Thymus (tissue), 11 donors: ENCODE results near the gene BTN3A1. TPM values are rescaled to one million over a fixed set of nuclear protein-coding genes. Genes with fewer than 3 reads are reported as not detected.

Source experiments
- DNase-seq, 9 donors: peaks; one replicate each; pipeline ENCODE4 v3.0.0-alpha.2; 2013; ENCODE audit warnings: low spot score in 9 of 9, low read depth in 6 of 9, missing footprints in 1 of 9
- H3K27ac ChIP-seq, 2 donors: one replicate each; pipeline ENCODE4 v1.5.1; 2013; ENCODE audit warnings: control low read depth in 1 of 2, low read depth in 1 of 2, low read length in 1 of 2, mild to moderate bottlenecking in 1 of 2, moderate library complexity in 1 of 2
- H3K27me3 ChIP-seq, 2 donors: one replicate each; pipeline ENCODE4 v1.5.1; 2013; ENCODE audit warnings: low read length in 1 of 2; ENCODE audit not compliant: control insufficient read depth in 2 of 2, insufficient read depth in 1 of 2
- H3K36me3 ChIP-seq, 2 donors: one replicate each; pipeline ENCODE4 v1.5.1; 2013; ENCODE audit warnings: low read length in 1 of 2, mild to moderate bottlenecking in 1 of 2, moderate library complexity in 1 of 2; ENCODE audit not compliant: control insufficient read depth in 2 of 2, insufficient read depth in 2 of 2
- H3K4me1 ChIP-seq, 2 donors: one replicate each; pipeline ENCODE4 v1.5.1; 2013; ENCODE audit warnings: low read length in 2 of 2; ENCODE audit not compliant: control insufficient read depth in 2 of 2, insufficient read depth in 2 of 2
- H3K4me3 ChIP-seq, 2 donors: one replicate each; pipeline ENCODE4 v1.5.1; 2013; ENCODE audit warnings: low read length in 2 of 2, control low read depth in 1 of 2, mild to moderate bottlenecking in 1 of 2
- H3K9me3 ChIP-seq, 2 donors: one replicate each; pipeline ENCODE4 v1.5.1; 2013; ENCODE audit warnings: low read length in 1 of 2, mild to moderate bottlenecking in 1 of 2; ENCODE audit not compliant: control insufficient read depth in 2 of 2, insufficient read depth in 1 of 2
- WGBS: extraction: QIAGEN DNeasy Blood & Tissue Kit; methylation state at CpG from one replicate; pipeline ENCODE4 v1.1.7; 2013; 5-methylcytosine and 5-hydroxymethylcytosine counted together
- polyA plus RNA-seq: library from polyadenylated mRNA; stranded (reverse); fragments of 200-250 nt; gene quantifications from one replicate; pipeline ENCODE4 v1.2.3, GENCODE V29; 2013
- total RNA-seq: library from RNA; stranded (reverse); fragments of 120-200 nt; gene quantifications from one replicate; pipeline ENCODE4 v1.2.4, GENCODE V29; 2013
- donor health status: healthy.

BTN3A1 gene
- total and polyA plus RNA-seq, 2 donors = 27.5 to 32.7 TPM

DNA sequence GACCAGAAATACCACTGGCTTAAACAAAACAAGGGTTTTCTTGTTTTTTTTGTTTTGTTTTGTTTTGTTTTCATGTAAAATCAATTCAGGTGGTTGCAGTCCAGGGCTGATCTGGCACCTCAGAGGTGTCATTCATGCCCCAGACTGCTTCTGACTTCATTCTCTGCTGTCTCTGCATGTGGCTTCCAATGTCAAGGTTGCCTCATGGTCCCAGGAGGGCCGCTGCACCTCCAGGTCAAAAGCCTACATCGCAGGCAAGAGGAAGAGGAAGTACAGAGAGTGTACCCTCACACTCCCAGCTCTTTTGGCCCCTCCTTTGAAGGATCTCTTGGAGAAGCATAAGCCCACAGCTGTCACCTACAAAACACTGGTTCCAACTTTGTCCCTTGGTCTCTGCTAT, 1.4 kb upstream of the BTN3A1 start:
- WGBS = 67% methylated on average over 2 of the region's 2 CpGs
- peak in 1 of 9 donors; percentile 12 for DNase-seq
- H3K4me3 ChIP-seq = no peak overlapping the region
- peaks cover 4 to 7% of the 10 kb centered on the region in 2 donors for H3K36me3 ChIP-seq
- H3K27ac ChIP-seq = peak overlapping the region in 1 of 2 donors; percentile 25
- no peaks in the 10 kb centered on the region for H3K9me3 ChIP-seq
- no peaks in the 10 kb centered on the region for H3K27me3 ChIP-seq
- H3K4me1 ChIP-seq = peaks cover 2 to 18% of the 10 kb centered on the region in 2 donors

DNA sequence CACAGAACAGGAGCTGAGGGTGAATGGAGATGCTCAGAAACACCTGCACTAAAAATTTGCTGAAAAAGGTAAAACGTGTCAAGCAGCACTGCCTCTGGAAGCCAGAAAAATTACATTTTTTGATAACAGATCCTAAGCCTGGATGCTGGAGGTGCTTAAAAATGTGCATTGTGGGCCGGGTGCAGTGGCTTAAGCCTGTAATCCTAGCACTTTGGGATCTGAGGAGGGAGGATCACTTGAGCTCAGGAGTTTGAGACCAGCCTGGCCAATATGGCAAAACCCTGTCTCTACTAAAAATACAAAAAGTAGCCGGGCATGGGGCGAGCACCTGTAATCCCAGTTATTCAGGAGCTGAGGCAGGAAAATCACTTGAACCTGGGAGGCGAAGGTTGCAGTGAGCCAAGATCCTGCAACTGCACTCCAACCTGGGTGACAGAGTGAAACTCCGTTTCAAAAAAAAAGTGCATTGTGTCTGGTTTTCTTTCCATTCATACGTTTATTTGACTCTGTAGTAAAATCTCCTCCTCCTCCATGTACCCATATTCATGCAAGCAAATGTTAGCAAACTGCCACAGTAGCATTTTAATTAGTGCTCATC, 587 bp upstream of the BTN3A1 start:
- Histone ChIP-seq H3K36me3 (peaks cover 7 to 9% of the 10 kb centered on the region in 2 donors), H3K27ac (peak overlapping the region; percentile 68 to 84), H3K4me1 (peaks cover 2 to 18% of the 10 kb centered on the region in 2 donors), H3K9me3 (no peaks in the 10 kb centered on the region), H3K4me3 (peak overlapping the region; percentile 67 to 87), H3K27me3 (no peaks in the 10 kb centered on the region)
- DNase-seq = no peak
- 68% methylated on average over 7 of the region's 7 CpGs for WGBS

DNA sequence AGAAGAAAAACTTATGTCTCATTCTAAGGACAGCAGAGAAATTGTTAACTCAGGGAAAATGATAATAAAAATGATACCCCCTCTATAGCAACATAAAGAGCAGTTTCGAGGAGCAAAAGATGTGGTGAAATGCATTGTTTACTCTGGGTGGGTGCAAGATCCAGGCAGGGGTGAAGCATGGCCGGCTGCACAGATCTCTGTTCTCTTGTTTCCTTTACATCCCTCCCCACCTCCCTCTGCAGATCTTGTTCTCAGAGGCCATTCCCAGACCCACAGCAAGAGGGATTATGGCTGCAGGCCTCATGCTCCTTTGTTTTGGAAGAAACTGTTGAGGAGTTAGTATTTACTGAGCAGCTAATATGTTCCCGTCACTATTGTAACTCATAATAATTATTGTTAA, 1.8 kb downstream of the BTN3A1 start:
- Histone ChIP-seq H3K4me3 (no peak overlapping the region), H3K27me3 (no peaks in the 10 kb centered on the region), H3K27ac (no peak overlapping the region), H3K4me1 (peaks cover 2 to 18% of the 10 kb centered on the region in 2 donors), H3K36me3 (peaks cover 18 to 29% of the 10 kb centered on the region in 2 donors), H3K9me3 (no peaks in the 10 kb centered on the region)
- WGBS = 80% methylated on average over 3 of the region's 3 CpGs
- peak in 1 of 9 donors; percentile 22 for DNase-seq

DNA sequence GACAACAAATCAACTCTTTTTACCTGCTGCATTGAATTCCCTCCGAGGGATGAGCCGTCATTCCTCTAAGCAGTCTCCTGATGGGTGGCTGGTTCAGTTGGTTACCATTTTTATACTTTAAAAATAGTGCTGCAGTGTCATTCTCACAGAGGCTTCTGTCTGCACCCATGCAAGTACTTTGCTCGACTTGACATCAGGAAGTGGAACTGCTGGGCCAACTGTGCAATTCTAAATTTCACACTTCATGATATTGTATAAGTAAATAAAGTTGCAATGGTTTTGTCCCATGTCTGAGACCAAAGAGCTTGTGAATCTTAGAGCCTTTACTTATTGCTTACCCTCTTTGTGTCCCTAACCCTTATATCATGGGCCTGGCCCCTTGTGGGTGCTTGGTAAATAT, 2.5 kb downstream of the BTN3A1 start:
- WGBS = 75% methylated on average over 3 of the region's 3 CpGs
- Histone ChIP-seq H3K36me3 (peaks cover 21 to 35% of the 10 kb centered on the region in 2 donors), H3K27ac (no peak overlapping the region), H3K27me3 (no peaks in the 10 kb centered on the region), H3K9me3 (no peaks in the 10 kb centered on the region), H3K4me3 (no peak overlapping the region), H3K4me1 (peaks cover 2 to 21% of the 10 kb centered on the region in 2 donors)
- DNase-seq = peak in 1 of 9 donors; percentile 22

DNA sequence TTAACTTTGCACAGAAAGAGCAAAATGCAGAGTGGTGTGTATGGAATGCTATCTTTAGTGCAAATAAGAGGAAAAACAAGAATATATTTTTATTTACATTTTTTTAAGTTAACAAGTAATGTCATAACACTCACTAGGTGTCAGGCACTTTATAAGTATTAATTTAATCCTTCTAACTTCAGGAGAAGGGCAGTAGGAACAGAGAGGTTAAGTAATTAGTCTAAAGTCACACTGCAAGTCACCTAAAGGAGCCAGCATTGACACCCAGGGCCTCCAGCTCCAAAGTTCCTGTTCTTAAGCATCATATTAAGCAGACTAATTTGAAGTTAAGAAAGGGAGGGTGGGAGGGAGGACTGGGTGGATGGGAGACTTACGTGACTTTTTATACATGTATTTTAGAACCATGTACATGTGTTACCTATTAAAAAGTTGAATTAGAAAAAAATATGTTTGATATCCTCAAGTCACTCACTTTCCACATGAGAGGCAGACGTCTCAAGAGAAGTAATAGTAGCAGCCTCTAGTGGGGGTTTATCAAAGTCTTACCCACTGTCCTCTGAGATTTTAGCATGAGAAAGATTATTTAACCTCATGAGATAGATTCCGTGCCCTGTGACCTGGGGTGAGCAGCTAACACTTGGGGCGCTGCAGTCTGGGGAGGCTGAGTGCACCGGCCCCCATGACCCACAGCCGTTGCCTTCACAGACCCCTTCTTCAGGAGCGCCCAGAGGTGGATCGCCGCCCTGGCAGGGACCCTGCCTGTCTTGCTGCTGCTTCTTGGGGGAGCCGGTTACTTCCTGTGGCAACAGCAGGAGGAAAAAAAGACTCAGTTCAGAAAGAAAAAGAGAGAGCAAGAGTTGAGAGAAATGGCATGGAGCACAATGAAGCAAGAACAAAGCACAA, 7.0 kb downstream of the BTN3A1 start:
- H3K27ac ChIP-seq = no peak overlapping the region
- H3K9me3 ChIP-seq = no peaks in the 10 kb centered on the region
- no peaks in the 10 kb centered on the region for H3K27me3 ChIP-seq
- no peak for DNase-seq
- H3K36me3 ChIP-seq = peaks cover 35 to 70% of the 10 kb centered on the region in 2 donors
- WGBS = 98% methylated on average over 10 of the region's 10 CpGs
- peaks cover 0 to 6% of the 10 kb centered on the region in 2 donors for H3K4me1 ChIP-seq
- no peak overlapping the region for H3K4me3 ChIP-seq

DNA sequence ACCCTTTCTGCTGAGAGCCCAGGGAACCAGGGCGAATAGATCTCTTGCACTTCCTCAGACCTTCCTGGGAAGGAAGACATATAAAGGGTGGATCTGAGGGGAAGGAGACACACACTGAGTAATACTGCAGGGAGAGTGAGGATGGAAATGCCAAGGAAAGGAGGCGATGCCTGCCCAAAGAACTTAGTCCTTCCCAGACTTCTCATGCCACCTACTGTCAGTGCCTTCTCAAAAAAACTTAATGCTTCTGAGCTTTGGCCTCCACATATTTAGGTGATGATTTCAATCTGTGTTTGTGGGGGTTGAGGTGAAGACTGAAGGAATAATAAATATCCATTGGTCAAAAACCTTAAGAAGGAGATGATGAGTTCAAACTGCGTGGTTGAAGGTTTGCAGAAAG, 9.7 kb downstream of the BTN3A1 start:
- Histone ChIP-seq H3K27me3 (no peaks in the 10 kb centered on the region), H3K27ac (no peak overlapping the region), H3K9me3 (no peaks in the 10 kb centered on the region), H3K4me3 (no peak overlapping the region), H3K4me1 (peaks cover 0 to 3% of the 10 kb centered on the region in 2 donors), H3K36me3 (peaks cover 23 to 60% of the 10 kb centered on the region in 2 donors)
- no peak for DNase-seq
- WGBS = 97% methylated on average over 3 of the region's 3 CpGs

DNA sequence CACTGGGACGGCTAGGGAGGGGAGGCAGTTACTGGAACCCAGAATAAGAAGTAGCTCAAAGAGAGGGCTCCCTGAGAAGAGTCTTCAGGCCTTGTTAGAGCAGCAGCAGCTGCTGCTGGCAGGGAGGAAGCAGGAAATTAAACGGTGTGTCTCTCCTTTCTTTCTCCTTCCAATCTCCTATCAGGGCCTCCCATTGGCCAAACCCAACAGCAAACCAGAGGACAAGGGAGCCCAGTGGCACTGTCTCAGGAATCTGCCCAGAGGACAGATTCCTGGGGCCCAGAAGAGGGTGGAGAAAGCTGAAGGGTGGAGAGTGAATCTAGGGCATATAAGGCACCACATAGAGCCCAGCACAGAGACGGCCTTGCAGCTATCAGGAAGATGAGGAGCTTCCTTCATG, 10.2 kb downstream of the BTN3A1 start:
- WGBS = 79% methylated on average over 3 of the region's 3 CpGs
- Histone ChIP-seq H3K36me3 (peaks cover 22 to 55% of the 10 kb centered on the region in 2 donors), H3K4me3 (no peak overlapping the region), H3K4me1 (peaks cover 0 to 3% of the 10 kb centered on the region in 2 donors), H3K9me3 (no peaks in the 10 kb centered on the region), H3K27ac (no peak overlapping the region), H3K27me3 (no peaks in the 10 kb centered on the region)
- no peak for DNase-seq

DNA sequence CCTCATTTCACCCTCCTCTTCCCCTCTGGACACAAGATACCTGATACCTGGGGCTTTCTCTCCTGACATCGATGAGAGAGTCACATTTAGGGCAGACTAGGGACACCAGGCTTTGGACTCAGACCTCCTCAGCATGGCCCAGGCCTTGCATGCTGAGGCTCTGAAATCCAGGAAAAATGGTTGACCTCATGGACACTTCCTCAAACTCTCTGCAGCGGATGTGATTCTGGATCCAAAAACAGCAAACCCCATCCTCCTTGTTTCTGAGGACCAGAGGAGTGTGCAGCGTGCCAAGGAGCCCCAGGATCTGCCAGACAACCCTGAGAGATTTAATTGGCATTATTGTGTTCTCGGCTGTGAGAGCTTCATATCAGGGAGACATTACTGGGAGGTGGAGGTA, 10.9 kb downstream of the BTN3A1 start:
- WGBS = 94% methylated on average over 4 of the region's 4 CpGs
- Histone ChIP-seq H3K4me1 (peaks cover 0 to 3% of the 10 kb centered on the region in 2 donors), H3K4me3 (no peak overlapping the region), H3K27me3 (no peaks in the 10 kb centered on the region), H3K9me3 (peaks cover 0 to 3% of the 10 kb centered on the region in 2 donors), H3K36me3 (peaks cover 18 to 48% of the 10 kb centered on the region in 2 donors), H3K27ac (no peak overlapping the region)
- no peak for DNase-seq

DNA sequence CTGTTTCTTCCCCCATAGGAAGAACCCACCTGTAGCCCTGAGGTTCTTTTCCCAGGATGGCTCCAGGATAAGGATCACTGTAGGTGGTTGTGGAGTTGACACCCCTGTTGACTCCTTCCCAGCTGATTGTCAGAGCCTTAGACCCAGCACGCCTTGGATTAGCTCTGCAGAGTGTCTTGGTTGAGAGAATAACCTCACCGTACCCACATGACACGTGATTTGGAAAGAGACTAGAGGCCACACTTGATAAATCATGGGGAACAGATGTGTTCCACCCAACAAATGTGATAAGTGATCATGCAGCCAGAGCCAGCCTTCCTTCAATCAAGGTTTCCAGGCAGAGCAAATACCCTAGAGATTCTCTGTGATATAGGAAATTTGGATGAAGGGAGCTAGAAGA, 12.2 kb downstream of the BTN3A1 start:
- Histone ChIP-seq H3K4me3 (no peak overlapping the region), H3K9me3 (peaks cover 0 to 8% of the 10 kb centered on the region in 2 donors), H3K36me3 (peaks cover 17 to 38% of the 10 kb centered on the region in 2 donors), H3K4me1 (peaks cover 0 to 3% of the 10 kb centered on the region in 2 donors), H3K27ac (no peak overlapping the region), H3K27me3 (no peaks in the 10 kb centered on the region)
- no peak for DNase-seq
- 96% methylated on average over 3 of the region's 3 CpGs for WGBS
